ENCODE measurements around the gene AMBRA1.

DNA sequence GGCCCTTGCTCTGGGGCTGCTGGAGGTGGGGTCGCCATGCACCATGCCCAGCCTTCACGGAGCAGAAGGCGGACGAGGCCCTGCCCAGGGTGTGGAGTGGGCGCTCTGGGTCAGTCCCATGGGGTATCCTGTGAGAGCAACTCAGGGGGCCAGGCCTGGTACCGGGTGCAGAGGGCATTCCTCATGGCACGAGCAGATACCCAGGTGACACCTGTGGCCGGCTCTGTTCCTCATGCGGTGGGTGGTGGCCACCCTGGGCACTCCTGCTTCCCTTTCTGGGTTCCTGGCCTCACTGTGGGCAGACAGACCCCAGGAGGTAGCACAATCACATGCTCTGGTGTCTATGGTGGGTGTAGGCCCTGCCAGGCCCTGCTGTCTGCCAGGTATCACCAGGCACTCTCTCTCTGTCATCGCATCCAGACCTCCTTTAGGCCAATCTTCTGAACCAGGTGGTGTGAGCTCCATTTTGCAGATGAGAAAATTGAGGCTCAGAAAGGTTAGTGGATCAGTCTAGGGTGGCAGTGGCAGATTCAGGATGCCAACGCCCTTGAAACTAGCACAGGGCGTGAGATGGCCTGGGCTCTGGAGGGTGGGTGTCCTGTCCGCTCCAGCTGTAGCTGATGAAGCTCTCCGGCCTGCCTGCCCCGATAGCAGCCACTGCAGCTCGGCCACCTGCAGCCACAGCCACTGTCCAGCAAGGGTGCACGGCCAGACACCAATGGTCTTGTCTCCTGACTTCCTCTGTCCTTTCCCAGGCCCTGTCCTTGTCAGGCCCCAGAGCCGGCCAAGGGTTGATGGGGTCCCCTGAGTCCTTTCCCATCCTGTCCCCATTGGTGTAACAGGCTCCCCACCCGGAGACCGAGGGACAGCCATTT is 231.4 kb downstream of the AMBRA1 start:
- TF ChIP-seq, protein P1, sequence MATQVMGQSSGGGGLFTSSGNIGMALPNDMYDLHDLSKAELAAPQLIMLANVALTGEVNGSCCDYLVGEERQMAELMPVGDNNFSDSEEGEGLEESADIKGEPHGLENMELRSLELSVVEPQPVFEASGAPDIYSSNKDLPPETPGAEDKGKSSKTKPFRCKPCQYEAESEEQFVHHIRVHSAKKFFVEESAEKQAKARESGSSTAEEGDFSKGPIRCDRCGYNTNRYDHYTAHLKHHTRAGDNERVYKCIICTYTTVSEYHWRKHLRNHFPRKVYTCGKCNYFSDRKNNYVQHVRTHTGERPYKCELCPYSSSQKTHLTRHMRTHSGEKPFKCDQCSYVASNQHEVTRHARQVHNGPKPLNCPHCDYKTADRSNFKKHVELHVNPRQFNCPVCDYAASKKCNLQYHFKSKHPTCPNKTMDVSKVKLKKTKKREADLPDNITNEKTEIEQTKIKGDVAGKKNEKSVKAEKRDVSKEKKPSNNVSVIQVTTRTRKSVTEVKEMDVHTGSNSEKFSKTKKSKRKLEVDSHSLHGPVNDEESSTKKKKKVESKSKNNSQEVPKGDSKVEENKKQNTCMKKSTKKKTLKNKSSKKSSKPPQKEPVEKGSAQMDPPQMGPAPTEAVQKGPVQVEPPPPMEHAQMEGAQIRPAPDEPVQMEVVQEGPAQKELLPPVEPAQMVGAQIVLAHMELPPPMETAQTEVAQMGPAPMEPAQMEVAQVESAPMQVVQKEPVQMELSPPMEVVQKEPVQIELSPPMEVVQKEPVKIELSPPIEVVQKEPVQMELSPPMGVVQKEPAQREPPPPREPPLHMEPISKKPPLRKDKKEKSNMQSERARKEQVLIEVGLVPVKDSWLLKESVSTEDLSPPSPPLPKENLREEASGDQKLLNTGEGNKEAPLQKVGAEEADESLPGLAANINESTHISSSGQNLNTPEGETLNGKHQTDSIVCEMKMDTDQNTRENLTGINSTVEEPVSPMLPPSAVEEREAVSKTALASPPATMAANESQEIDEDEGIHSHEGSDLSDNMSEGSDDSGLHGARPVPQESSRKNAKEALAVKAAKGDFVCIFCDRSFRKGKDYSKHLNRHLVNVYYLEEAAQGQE (IDR thresholded peaks at IDR 0.05; ENCODE audit: low read depth), result no peak
- TF ChIP-seq FOXM1 (IDR thresholded peaks at IDR 0.05; ENCODE audit: borderline replicate concordance, low read depth), result no peak
- TF ChIP-seq TCF12 (IDR thresholded peaks at IDR 0.05; ENCODE audit: low read depth), result no peak
- TF ChIP-seq, protein P2, sequence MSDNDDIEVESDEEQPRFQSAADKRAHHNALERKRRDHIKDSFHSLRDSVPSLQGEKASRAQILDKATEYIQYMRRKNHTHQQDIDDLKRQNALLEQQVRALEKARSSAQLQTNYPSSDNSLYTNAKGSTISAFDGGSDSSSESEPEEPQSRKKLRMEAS (IDR thresholded peaks at IDR 0.05), result no peak
- no peak for TF ChIP-seq EGR1 (IDR thresholded peaks at IDR 0.05)
- no peak for TF ChIP-seq NFIC (IDR thresholded peaks at IDR 0.05)
- no peak for TF ChIP-seq CREB1 (IDR thresholded peaks at IDR 0.05; ENCODE audit: low read depth)
- no peak for TF ChIP-seq RAD21 (IDR thresholded peaks at IDR 0.05; ENCODE audit: low read depth)
- TF ChIP-seq TAF1 (IDR thresholded peaks at IDR 0.05; ENCODE audit: low read depth), result no peak
- TF ChIP-seq CEBPB (IDR thresholded peaks at IDR 0.05), result no peak
- TF ChIP-seq YY1 (IDR thresholded peaks at IDR 0.05; ENCODE audit: low read depth), result no peak
- TF ChIP-seq EP300 (IDR thresholded peaks at IDR 0.05; ENCODE audit: borderline replicate concordance), result no peak

Data from Ishikawa (cell line).